ENCODE data around the gene PLXNB3. TPM values are rescaled to one million over a fixed set of nuclear protein-coding genes. Genes with fewer than 3 reads are reported as not detected.

The PLXNB3 gene
- total and polyA plus RNA-seq, 2 of the 13 experiments (the other 11 are each of a cell fraction or from before 2014, with no cell fraction given) = 3.0 to 6.9 TPM

DNA sequence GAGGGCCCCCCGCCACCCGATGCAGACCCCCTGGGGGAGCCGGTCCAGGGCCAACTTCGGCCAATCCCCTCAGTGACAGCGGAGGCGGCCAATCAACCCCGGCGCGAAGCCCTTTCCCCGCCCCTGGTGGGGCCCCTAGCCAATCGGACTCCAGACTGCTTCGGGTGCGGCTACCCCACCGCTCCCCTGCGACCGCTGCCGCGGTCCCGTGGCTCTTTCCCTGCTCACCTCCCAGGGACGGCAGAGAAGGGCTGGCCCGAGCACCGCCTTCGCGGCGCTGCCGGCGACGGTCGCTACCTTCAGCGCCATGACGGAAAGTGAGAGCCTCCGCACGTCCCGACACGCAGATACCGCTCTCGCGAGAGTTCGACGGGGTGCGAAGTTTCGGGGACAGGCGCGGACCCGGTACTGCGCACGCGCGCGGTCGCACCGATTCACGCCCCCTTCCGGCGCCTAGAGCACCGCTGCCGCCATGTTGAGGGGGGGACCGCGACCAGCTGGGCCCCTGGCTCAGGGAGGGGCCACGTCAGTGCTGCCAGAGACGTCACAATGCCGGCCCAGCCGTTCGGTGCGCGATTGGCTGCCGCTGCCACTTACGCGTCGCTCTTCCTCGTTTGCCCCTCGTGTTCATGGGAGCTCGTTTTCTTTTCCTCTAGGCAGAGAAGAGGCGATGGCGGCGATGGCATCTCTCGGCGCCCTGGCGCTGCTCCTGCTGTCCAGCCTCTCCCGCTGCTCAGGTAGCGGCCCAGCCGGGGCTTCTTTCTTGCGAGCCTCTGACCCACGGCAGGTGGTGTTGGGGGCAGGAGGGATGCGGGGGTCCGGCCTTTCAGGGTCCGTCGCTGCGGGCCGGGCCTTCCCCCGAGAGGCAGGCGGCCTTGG, 30.2 kb downstream of the PLXNB3 start, which contains the start of the genes IDH3G and SSR4 (continued):
- TF ChIP-seq ZBTB40 (IDR thresholded peaks at IDR 0.05) (no peak), ZBTB40 (CRISPR knock-in tag; IDR thresholded peaks at IDR 0.05) (peak; percentile 48; the same call in 1 of the 2 replicates), AGO2 (optimal IDR thresholded peaks at IDR 0.05; ENCODE audit: low read depth, low read length) (no peak), HMGA1 (CRISPR knock-in tag; conservative IDR thresholded peaks at IDR 0.05) (no peak), ZSCAN30 (CRISPR knock-in tag; IDR thresholded peaks at IDR 0.05) (no peak), ZNF451 (CRISPR knock-in tag; IDR thresholded peaks at IDR 0.05) (no peak), ZNF841 (CRISPR knock-in tag; IDR thresholded peaks at IDR 0.05; ENCODE audit: borderline replicate concordance) (no peak), ZBTB7B (CRISPR knock-in tag; IDR thresholded peaks at IDR 0.05) (no peak), KAT8 (CRISPR knock-in tag; IDR thresholded peaks at IDR 0.05) (peak; percentile 76), GATAD1 (CRISPR knock-in tag; IDR thresholded peaks at IDR 0.05) (peak; percentile 81), SMYD3 (CRISPR knock-in tag; IDR thresholded peaks at IDR 0.05) (no peak), KMT2B (CRISPR knock-in tag; IDR thresholded peaks at IDR 0.05) (peak; percentile 78), NFE2 (CRISPR knock-in tag; IDR thresholded peaks at IDR 0.05) (no peak), ZNF333 (CRISPR knock-in tag; IDR thresholded peaks at IDR 0.05; ENCODE audit: borderline replicate concordance) (no peak), ZNF616 (CRISPR knock-in tag; IDR thresholded peaks at IDR 0.05; ENCODE audit: low read depth) (no peak), EZH2 (conservative IDR thresholded peaks at IDR 0.05; ENCODE audit: low read depth, low read length) (no peak)
- TF ChIP-seq, protein P1, sequence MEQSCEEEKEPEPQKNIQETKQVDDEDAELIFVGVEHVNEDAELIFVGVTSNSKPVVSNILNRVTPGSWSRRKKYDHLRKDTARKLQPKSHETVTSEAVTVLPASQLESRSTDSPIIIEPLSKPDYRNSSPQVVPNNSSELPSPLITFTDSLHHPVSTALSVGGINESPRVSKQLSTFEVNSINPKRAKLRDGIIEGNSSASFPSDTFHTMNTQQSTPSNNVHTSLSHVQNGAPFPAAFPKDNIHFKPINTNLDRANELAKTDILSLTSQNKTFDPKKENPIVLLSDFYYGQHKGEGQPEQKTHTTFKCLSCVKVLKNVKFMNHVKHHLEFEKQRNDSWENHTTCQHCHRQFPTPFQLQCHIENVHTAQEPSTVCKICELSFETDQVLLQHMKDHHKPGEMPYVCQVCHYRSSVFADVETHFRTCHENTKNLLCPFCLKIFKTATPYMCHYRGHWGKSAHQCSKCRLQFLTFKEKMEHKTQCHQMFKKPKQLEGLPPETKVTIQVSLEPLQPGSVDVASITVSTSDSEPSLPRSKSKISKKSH (CRISPR knock-in tag; IDR thresholded peaks at IDR 0.05; ENCODE audit: borderline replicate concordance) = no peak
- TF ChIP-seq, protein P2, sequence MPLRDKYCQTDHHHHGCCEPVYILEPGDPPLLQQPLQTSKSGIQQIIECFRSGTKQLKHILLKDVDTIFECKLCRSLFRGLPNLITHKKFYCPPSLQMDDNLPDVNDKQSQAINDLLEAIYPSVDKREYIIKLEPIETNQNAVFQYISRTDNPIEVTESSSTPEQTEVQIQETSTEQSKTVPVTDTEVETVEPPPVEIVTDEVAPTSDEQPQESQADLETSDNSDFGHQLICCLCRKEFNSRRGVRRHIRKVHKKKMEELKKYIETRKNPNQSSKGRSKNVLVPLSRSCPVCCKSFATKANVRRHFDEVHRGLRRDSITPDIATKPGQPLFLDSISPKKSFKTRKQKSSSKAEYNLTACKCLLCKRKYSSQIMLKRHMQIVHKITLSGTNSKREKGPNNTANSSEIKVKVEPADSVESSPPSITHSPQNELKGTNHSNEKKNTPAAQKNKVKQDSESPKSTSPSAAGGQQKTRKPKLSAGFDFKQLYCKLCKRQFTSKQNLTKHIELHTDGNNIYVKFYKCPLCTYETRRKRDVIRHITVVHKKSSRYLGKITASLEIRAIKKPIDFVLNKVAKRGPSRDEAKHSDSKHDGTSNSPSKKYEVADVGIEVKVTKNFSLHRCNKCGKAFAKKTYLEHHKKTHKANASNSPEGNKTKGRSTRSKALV (CRISPR knock-in tag; IDR thresholded peaks at IDR 0.05) = no peak

All from HepG2 (cell line).